ENCODE results near the gene CTNNA3.

CTNNA3 gene

GRCh38 chr10:66564287-66564686 is 1131.7 kb downstream of the CTNNA3 start:
- no peak overlapping the region for H3K4me3 ChIP-seq (ENCODE audit: low read depth, low read length)
- TF ChIP-seq CTCF (IDR thresholded peaks at IDR 0.05; ENCODE audit: low read depth, low read length): no peak

GRCh38 chr10:66555061-66555460 is 1140.9 kb downstream of the CTNNA3 start:
- H3K4me3 ChIP-seq (ENCODE audit: low read depth, low read length): no peak overlapping the region
- no peak for TF ChIP-seq CTCF (IDR thresholded peaks at IDR 0.05; ENCODE audit: low read depth, low read length)

- no peak overlapping the region for H3K4me3 ChIP-seq (ENCODE audit: low read depth, low read length)
- no peak for TF ChIP-seq CTCF (IDR thresholded peaks at IDR 0.05; ENCODE audit: low read depth, low read length)
Measured at GRCh38 chr10:66552331-66552730, 1143.7 kb downstream of the CTNNA3 start.

- TF ChIP-seq CTCF (IDR thresholded peaks at IDR 0.05; ENCODE audit: low read depth, low read length): no peak
- no peak overlapping the region for H3K4me3 ChIP-seq (ENCODE audit: low read depth, low read length)
Measured at GRCh38 chr10:66550351-66550750, 1145.6 kb downstream of the CTNNA3 start.

- H3K4me3 ChIP-seq (ENCODE audit: low read depth, low read length): no peak overlapping the region
- no peak for TF ChIP-seq CTCF (IDR thresholded peaks at IDR 0.05; ENCODE audit: low read depth, low read length)
Measured at GRCh38 chr10:66538908-66539307, 1157.1 kb downstream of the CTNNA3 start.

- no peak overlapping the region for H3K4me3 ChIP-seq (ENCODE audit: low read depth, low read length)
- no peak for TF ChIP-seq CTCF (IDR thresholded peaks at IDR 0.05; ENCODE audit: low read depth, low read length)
Measured at GRCh38 chr10:66538371-66538770, 1157.6 kb downstream of the CTNNA3 start.

- no peak overlapping the region for H3K4me3 ChIP-seq (ENCODE audit: low read depth, low read length)
- TF ChIP-seq CTCF (IDR thresholded peaks at IDR 0.05; ENCODE audit: low read depth, low read length): no peak
Measured at GRCh38 chr10:66537186-66537585, 1158.8 kb downstream of the CTNNA3 start.
